Small intestine (tissue), 7 donors: Measurements from ENCODE around the gene SLC5A8. TPM values are rescaled to one million over a fixed set of nuclear protein-coding genes. Genes with fewer than 3 reads are reported as not detected.

Experiments used
- DNase-seq, 2 donors: peaks; one replicate each; pipeline versions ENCODE4 v3.0.0 to v3.0.0-alpha.2; 2013
- FAIRE-seq: peaks from 2 replicates; lab custom pipeline; 2012; peaks lifted over from hg19 to GRCh38; lab: Jason Lieb, UNC
- H3K27ac ChIP-seq, 3 donors: one replicate each; pipeline ENCODE4 v1.5.1; 2013; ENCODE audit warnings: low read length in 2 of 3, mild to moderate bottlenecking in 2 of 3, control low read depth in 1 of 3, inconsistent platforms in 1 of 3, low read depth in 1 of 3, moderate library complexity in 1 of 3
- H3K27me3 ChIP-seq, 3 donors: one replicate each; pipeline ENCODE4 v1.6.1; 2013; ENCODE audit warnings: low read length in 3 of 3, inconsistent platforms in 1 of 3; ENCODE audit not compliant: control insufficient read depth in 3 of 3, insufficient read depth in 3 of 3
- H3K36me3 ChIP-seq, 3 donors: one replicate each; pipeline ENCODE4 v1.6.1; 2013; ENCODE audit warnings: low read length in 3 of 3, inconsistent platforms in 1 of 3, low read depth in 1 of 3, mild to moderate bottlenecking in 1 of 3, moderate library complexity in 1 of 3; ENCODE audit not compliant: control insufficient read depth in 3 of 3, insufficient read depth in 2 of 3
- H3K4me1 ChIP-seq, 3 donors: one replicate each; pipeline ENCODE4 v1.6.1; 2013; ENCODE audit warnings: low read length in 2 of 3, inconsistent platforms in 1 of 3, low read depth in 1 of 3, mild to moderate bottlenecking in 1 of 3, moderate library complexity in 1 of 3; ENCODE audit not compliant: control insufficient read depth in 3 of 3, insufficient read depth in 2 of 3
- H3K4me3 ChIP-seq, 3 donors: one replicate each; pipeline ENCODE4 v1.5.1; 2013; ENCODE audit warnings: low read length in 3 of 3, control low read depth in 1 of 3, inconsistent platforms in 1 of 3, low read depth in 1 of 3, mild to moderate bottlenecking in 1 of 3, moderate library complexity in 1 of 3
- H3K9me3 ChIP-seq, 2 donors: one replicate each; pipeline ENCODE4 v1.6.1; 2013; ENCODE audit warnings: low read depth in 1 of 2, low read length in 1 of 2; ENCODE audit not compliant: control insufficient read depth in 2 of 2, insufficient read depth in 1 of 2
- WGBS, 3 donors: extraction: QIAGEN DNeasy Blood & Tissue Kit; methylation state at CpG; one replicate each; pipeline ENCODE4 v1.1.7; 2013; 5-methylcytosine and 5-hydroxymethylcytosine counted together
- polyA plus RNA-seq, 4 donors: library from polyadenylated mRNA; stranded (reverse) in 3 of 4; unstranded in 1 of 4; fragments of 200-250 nt in 3 of 4; fragments of 120-200 nt in 1 of 4; gene quantifications; one replicate each; pipeline versions ENCODE4 v1.2.1 to v1.2.3, GENCODE V29; 2013
- donor health status: healthy with polysubstance abuse.
- donor health status: control.
- donor health status: control.
- donor health status: Bipolar disorder and iron deficiency.
- donor health status: healthy.

SLC5A8 gene
- polyA plus RNA-seq, 4 donors = 0.16 TPM; not detected in 3

GRCh38 chr12:101231636-101232035 is 21.6 kb upstream of the SLC5A8 start:
- Histone ChIP-seq H3K27ac (no peak overlapping the region), H3K36me3 (no peaks in the 10 kb centered on the region), H3K4me3 (no peak overlapping the region), H3K9me3 (no peaks in the 10 kb centered on the region), H3K4me1 (no peaks in the 10 kb centered on the region), H3K27me3 (peaks cover 0 to 3% (median 0%) of the 10 kb centered on the region in 3 donors)
- 57 to 65% (median 64%) methylated on average over 4 of the region's 4 CpGs for WGBS, 3 donors
- no peak for FAIRE-seq
- DNase-seq = no peak

- Histone ChIP-seq H3K27me3 (peaks cover 0 to 3% (median 0%) of the 10 kb centered on the region in 3 donors), H3K27ac (no peak overlapping the region), H3K9me3 (no peaks in the 10 kb centered on the region), H3K4me1 (no peaks in the 10 kb centered on the region), H3K4me3 (no peak overlapping the region), H3K36me3 (no peaks in the 10 kb centered on the region)
- WGBS, 3 donors = 53 to 64% (median 56%) methylated on average over 5 of the region's 5 CpGs
- FAIRE-seq (no peak), DNase-seq (no peak)
These were observed 20.5 kb upstream of the SLC5A8 start for GRCh38 chr12:101230547-101230946.

GRCh38 chr12:101229841-101230241 is 19.8 kb upstream of the SLC5A8 start:
- H3K27me3 ChIP-seq = peaks cover 0 to 3% (median 0%) of the 10 kb centered on the region in 3 donors
- DNase-seq (no peak), FAIRE-seq (no peak)
- WGBS, 3 donors = 78 to 80% (median 80%) methylated on average over 7 of the region's 7 CpGs
- H3K4me3 ChIP-seq = no peak overlapping the region
- no peaks in the 10 kb centered on the region for H3K4me1 ChIP-seq
- H3K27ac ChIP-seq = no peak overlapping the region
- no peaks in the 10 kb centered on the region for H3K36me3 ChIP-seq
- H3K9me3 ChIP-seq = no peaks in the 10 kb centered on the region

- no peak for FAIRE-seq
- no peak for DNase-seq
- Histone ChIP-seq H3K27ac (no peak overlapping the region), H3K4me3 (no peak overlapping the region), H3K36me3 (no peaks in the 10 kb centered on the region), H3K9me3 (no peaks in the 10 kb centered on the region), H3K27me3 (peaks cover 0 to 2% (median 0%) of the 10 kb centered on the region in 3 donors), H3K4me1 (no peaks in the 10 kb centered on the region)
- 19 to 26% (median 23%) methylated on average over 1 of the region's 1 CpG for WGBS, 3 donors
These were observed 11.3 kb upstream of the SLC5A8 start for GRCh38 chr12:101221301-101221700.

- H3K4me1 ChIP-seq = no peaks in the 10 kb centered on the region
- peaks cover 0 to 10% of the 10 kb centered on the region in 2 donors for H3K9me3 ChIP-seq
- 93 to 98% (median 96%) methylated on average over 2 of the region's 2 CpGs for WGBS, 3 donors
- no peaks in the 10 kb centered on the region for H3K36me3 ChIP-seq
- no peak overlapping the region for H3K27ac ChIP-seq
- FAIRE-seq (no peak), DNase-seq (no peak)
- no peak overlapping the region for H3K4me3 ChIP-seq
- peaks cover 0 to 2% (median 0%) of the 10 kb centered on the region in 3 donors for H3K27me3 ChIP-seq
These were observed 6.8 kb upstream of the SLC5A8 start for GRCh38 chr12:101216810-101217209.

GRCh38 chr12:101207086-101207780 is 2.8 kb downstream of the SLC5A8 start:
- WGBS, 3 donors = 76 to 82% (median 82%) methylated on average over 5 of the region's 5 CpGs
- DNase-seq (no peak), FAIRE-seq (no peak)
- Histone ChIP-seq H3K27me3 (peaks cover 5 to 33% (median 10%) of the 10 kb centered on the region in 3 donors), H3K4me1 (no peaks in the 10 kb centered on the region), H3K4me3 (no peak overlapping the region), H3K27ac (no peak overlapping the region), H3K9me3 (no peaks in the 10 kb centered on the region), H3K36me3 (no peaks in the 10 kb centered on the region)

- no peaks in the 10 kb centered on the region for H3K36me3 ChIP-seq
- WGBS, 3 donors = 75 to 86% (median 77%) methylated on average over 4 of the region's 4 CpGs
- H3K4me1 ChIP-seq = no peaks in the 10 kb centered on the region
- DNase-seq = no peak
- H3K27me3 ChIP-seq = peaks cover 2 to 28% (median 10%) of the 10 kb centered on the region in 3 donors
- H3K9me3 ChIP-seq = no peaks in the 10 kb centered on the region
- no peak for FAIRE-seq
- no peak overlapping the region for H3K4me3 ChIP-seq
- H3K27ac ChIP-seq = no peak overlapping the region
These were observed 5.3 kb downstream of the SLC5A8 start for GRCh38 chr12:101204602-101205304.

- H3K4me1 ChIP-seq = no peaks in the 10 kb centered on the region
- H3K27me3 ChIP-seq = peaks cover 0 to 3% (median 0%) of the 10 kb centered on the region in 3 donors
- no peaks in the 10 kb centered on the region for H3K9me3 ChIP-seq
- no peaks in the 10 kb centered on the region for H3K36me3 ChIP-seq
- H3K4me3 ChIP-seq = no peak overlapping the region
- DNase-seq = no peak
- FAIRE-seq = no peak
- no peak overlapping the region for H3K27ac ChIP-seq
- 63 to 85% (median 67%) methylated on average over 1 of the region's 1 CpG for WGBS, 3 donors
These were observed 9.2 kb downstream of the SLC5A8 start for GRCh38 chr12:101200824-101201223.
